SU-DHL-6 (cell line): ENCODE results near the gene POLR2F.

Experiments
- EZH2phosphoT487 ChIP-seq: fragments of 200-600 bp; sonication (generic), shearing (Covaris generic); conservative IDR thresholded peaks from 2 replicates; pipeline ENCODE4 v1.6.1; 2018; ENCODE audit warnings: mild to moderate bottlenecking, antibody characterized with exemption, low read length, moderate library complexity, mixed read lengths
- TF ChIP-seq, protein P1 (sequence below): fragments of 200-600 bp; sonication (generic); IDR thresholded peaks from one replicate; pipeline ENCODE4 v1.5.1; 2017; ENCODE audit warnings: antibody characterized with exemption, mild to moderate bottlenecking, low read length, moderate library complexity; ENCODE audit not compliant: insufficient read depth, poor library complexity, severe bottlenecking

DNA sequence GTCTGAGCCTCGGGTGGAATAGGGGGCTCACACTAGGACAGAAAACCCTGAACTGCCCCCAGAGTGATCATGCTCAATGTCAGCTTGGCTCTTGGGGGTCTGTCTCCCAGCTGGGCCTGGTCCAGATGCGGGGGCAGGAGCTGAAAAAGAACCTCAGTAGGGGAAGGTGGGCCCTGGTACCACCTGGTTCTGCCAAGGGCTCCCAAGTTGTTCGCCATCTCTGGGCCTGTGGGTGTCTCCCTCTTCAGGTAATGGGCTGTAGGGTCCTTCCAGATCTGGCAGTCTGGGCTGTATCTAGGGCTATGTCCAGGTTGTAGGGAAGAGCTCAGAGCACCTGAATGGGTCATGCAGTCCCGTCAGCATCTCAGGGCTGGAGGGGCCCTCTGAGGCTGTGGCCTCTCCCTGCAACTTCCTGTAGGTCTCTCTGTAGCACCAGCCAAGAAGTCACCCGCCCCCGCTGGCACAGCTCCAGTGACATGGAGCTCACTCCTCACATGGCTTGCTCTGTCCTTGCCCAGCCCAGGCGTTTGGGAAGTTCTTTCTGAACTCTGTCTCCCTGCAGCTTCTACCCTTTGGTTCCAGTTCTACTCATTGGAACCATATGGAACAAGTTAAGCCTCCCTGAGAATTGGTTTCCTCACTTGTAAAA lies 63.9 kb downstream of the POLR2F start:
- TF ChIP-seq, protein P1, sequence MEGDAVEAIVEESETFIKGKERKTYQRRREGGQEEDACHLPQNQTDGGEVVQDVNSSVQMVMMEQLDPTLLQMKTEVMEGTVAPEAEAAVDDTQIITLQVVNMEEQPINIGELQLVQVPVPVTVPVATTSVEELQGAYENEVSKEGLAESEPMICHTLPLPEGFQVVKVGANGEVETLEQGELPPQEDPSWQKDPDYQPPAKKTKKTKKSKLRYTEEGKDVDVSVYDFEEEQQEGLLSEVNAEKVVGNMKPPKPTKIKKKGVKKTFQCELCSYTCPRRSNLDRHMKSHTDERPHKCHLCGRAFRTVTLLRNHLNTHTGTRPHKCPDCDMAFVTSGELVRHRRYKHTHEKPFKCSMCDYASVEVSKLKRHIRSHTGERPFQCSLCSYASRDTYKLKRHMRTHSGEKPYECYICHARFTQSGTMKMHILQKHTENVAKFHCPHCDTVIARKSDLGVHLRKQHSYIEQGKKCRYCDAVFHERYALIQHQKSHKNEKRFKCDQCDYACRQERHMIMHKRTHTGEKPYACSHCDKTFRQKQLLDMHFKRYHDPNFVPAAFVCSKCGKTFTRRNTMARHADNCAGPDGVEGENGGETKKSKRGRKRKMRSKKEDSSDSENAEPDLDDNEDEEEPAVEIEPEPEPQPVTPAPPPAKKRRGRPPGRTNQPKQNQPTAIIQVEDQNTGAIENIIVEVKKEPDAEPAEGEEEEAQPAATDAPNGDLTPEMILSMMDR = no peak
- TF ChIP-seq EZH2phosphoT487 = no peak
